NT2/D1 (cell line): ENCODE results near the gene FBLN2.

Experiments used
- YY1 ChIP-seq: IDR thresholded peaks from 2 replicates; pipeline ENCODE4 v1.6.1; 2011; ENCODE audit not compliant: insufficient read length, insufficient read depth
- ZNF274 ChIP-seq: IDR thresholded peaks from 2 replicates; pipeline ENCODE4 v1.6.1; 2011; ENCODE audit warnings: mild to moderate bottlenecking, low read depth, low read length

DNA sequence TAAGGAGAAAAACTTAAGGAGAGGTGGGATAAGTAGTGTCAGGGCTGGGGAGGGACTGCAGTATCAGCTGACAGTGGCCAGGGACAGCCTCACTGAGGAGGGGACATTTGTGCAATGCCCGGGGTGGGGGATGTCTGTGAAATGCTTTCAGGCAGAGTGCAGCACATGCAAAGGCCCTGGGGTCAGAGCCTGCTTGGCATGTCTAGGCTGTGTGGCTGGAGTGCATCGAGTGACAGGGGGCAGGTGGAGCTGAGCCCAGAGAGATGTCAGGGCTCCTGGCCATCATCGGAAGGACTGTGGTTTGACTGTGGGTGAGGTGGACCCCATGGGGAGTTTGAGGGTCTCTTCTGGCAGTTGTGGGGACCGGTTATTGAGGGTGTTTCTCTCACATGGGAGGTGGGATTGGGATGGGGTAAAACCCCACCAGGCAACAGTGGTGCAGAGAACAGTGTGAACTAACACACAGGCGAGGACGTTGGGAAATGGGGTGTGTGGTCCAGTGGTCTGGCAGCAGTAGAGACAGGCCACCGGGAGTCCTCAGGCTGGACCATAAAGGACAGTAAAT is 61.2 kb downstream of the FBLN2 start:
- TF ChIP-seq YY1 (no peak), ZNF274 (no peak)
